ENCODE results near the gene PRPF6.

PRPF6 gene

DNA sequence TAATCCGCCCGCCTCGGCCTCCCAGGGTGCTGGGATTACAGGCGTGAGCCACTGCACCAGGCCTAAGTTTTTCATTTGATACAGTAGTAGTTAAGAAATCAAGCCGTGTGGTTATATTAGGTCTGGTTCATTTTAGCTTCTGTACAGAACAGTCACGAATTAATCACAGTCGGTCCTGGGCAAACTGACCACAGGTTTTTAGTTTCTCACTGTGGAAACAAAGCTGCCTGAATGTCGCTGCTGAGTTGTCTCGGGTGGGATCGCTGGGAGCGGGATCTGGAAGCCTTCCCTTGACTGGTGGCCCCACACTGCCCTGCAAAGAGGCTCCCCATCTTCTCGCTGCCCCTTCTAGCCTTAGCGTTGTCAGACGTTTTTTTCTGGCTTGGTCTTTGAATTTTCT is 43.3 kb upstream of the PRPF6 start:
- Histone ChIP-seq H3K27me3 (ENCODE audit: insufficient read depth, low read length, poor library complexity, severe bottlenecking) (no peaks in the 10 kb centered on the region), H3K4me1 (ENCODE audit: insufficient read depth, low read length, poor library complexity, severe bottlenecking) (no peaks in the 10 kb centered on the region), H3K9me2 (replicated peaks; ENCODE audit: low read depth, low read length) (no peaks in the 10 kb centered on the region), H3K4me3 (ENCODE audit: low read length, poor library complexity, severe bottlenecking) (no peak overlapping the region), H3F3A (ENCODE audit: low read depth) (no peaks in the 10 kb centered on the region; the same call in 1 of the 2 replicates), H3K79me2 (ENCODE audit: insufficient read depth, low read length) (no peaks in the 10 kb centered on the region), H3K36me3 (ENCODE audit: insufficient read depth, low read length) (peaks cover 55% of the 10 kb centered on the region; the same call in 1 of the 2 replicates), H3K4me2 (ENCODE audit: low read depth, low read length, poor library complexity, severe bottlenecking) (no peak overlapping the region), H3K9ac (ENCODE audit: low read depth, low read length, poor library complexity, severe bottlenecking) (no peak overlapping the region), H3K9me3 (ENCODE audit: insufficient read depth, low read depth, low read length) (no peaks in the 10 kb centered on the region), H4K20me1 (ENCODE audit: insufficient read depth, low read length, poor library complexity, severe bottlenecking) (peaks cover 15% of the 10 kb centered on the region), H2AFZ (ENCODE audit: low read length) (no peak overlapping the region)
- TF ChIP-seq EZH2phosphoT487 (IDR thresholded peaks at IDR 0.05; ENCODE audit: borderline replicate concordance): no peak
- TF ChIP-seq CTCF (conservative IDR thresholded peaks at IDR 0.05; ENCODE audit: low read length): no peak

- Histone ChIP-seq H3K9ac (ENCODE audit: low read depth, low read length, poor library complexity, severe bottlenecking) (no peak overlapping the region), H3K4me2 (ENCODE audit: low read depth, low read length, poor library complexity, severe bottlenecking) (no peak overlapping the region), H3K36me3 (ENCODE audit: insufficient read depth, low read length) (peaks cover 60% of the 10 kb centered on the region; the same call in 1 of the 2 replicates), H3K79me2 (ENCODE audit: insufficient read depth, low read length) (no peaks in the 10 kb centered on the region), H3K27me3 (ENCODE audit: insufficient read depth, low read length, poor library complexity, severe bottlenecking) (no peaks in the 10 kb centered on the region), H3K9me2 (replicated peaks; ENCODE audit: low read depth, low read length) (no peaks in the 10 kb centered on the region), H3K9me3 (ENCODE audit: insufficient read depth, low read depth, low read length) (no peaks in the 10 kb centered on the region), H3F3A (ENCODE audit: low read depth) (no peaks in the 10 kb centered on the region; the same call in 1 of the 2 replicates), H3K4me1 (ENCODE audit: insufficient read depth, low read length, poor library complexity, severe bottlenecking) (no peaks in the 10 kb centered on the region), H2AFZ (ENCODE audit: low read length) (no peak overlapping the region), H4K20me1 (ENCODE audit: insufficient read depth, low read length, poor library complexity, severe bottlenecking) (peaks cover 17% of the 10 kb centered on the region), H3K4me3 (ENCODE audit: low read length, poor library complexity, severe bottlenecking) (no peak overlapping the region)
- TF ChIP-seq CTCF (conservative IDR thresholded peaks at IDR 0.05; ENCODE audit: low read length): no peak
- TF ChIP-seq EZH2phosphoT487 (IDR thresholded peaks at IDR 0.05; ENCODE audit: borderline replicate concordance): no peak
Observed at GRCh38 chr20:63939061-63939935, 41.6 kb upstream of the PRPF6 start.

DNA sequence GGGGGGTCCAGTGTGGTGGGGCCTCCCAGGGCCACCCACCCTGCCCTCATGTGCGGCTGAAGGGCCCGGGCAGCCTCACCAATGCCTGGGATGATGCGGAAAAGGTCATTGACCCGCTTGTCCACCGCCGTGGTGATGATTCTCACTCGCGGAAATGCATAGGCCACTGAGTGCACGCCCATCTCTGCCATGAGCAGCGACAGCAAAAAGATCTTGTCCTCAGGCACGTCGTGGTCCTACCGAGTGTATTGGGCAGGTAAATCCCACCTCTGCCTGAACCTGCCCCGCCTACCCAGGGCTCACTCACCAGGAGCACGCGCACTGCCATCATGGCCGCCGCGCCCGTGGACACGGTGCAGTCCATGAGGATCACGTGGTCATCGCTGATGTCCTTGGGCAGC is 40.9 kb upstream of the PRPF6 start:
- no peaks in the 10 kb centered on the region for H3K4me1 ChIP-seq (ENCODE audit: insufficient read depth, low read length, poor library complexity, severe bottlenecking)
- H3K9ac ChIP-seq (ENCODE audit: low read depth, low read length, poor library complexity, severe bottlenecking): no peak overlapping the region
- H3K9me3 ChIP-seq (ENCODE audit: insufficient read depth, low read depth, low read length): no peaks in the 10 kb centered on the region
- peaks cover 61% of the 10 kb centered on the region; the same call in 1 of the 2 replicates for H3K36me3 ChIP-seq (ENCODE audit: insufficient read depth, low read length)
- H2AFZ ChIP-seq (ENCODE audit: low read length): no peak overlapping the region
- no peaks in the 10 kb centered on the region; the same call in 1 of the 2 replicates for H3F3A ChIP-seq (ENCODE audit: low read depth)
- TF ChIP-seq CTCF (conservative IDR thresholded peaks at IDR 0.05; ENCODE audit: low read length) (no peak), EZH2phosphoT487 (IDR thresholded peaks at IDR 0.05; ENCODE audit: borderline replicate concordance) (no peak)
- H3K27me3 ChIP-seq (ENCODE audit: insufficient read depth, low read length, poor library complexity, severe bottlenecking): no peaks in the 10 kb centered on the region
- H4K20me1 ChIP-seq (ENCODE audit: insufficient read depth, low read length, poor library complexity, severe bottlenecking): peaks cover 12% of the 10 kb centered on the region
- H3K79me2 ChIP-seq (ENCODE audit: insufficient read depth, low read length): no peaks in the 10 kb centered on the region
- H3K9me2 ChIP-seq (replicated peaks; ENCODE audit: low read depth, low read length): no peaks in the 10 kb centered on the region
- no peak overlapping the region for H3K4me2 ChIP-seq (ENCODE audit: low read depth, low read length, poor library complexity, severe bottlenecking)
- H3K4me3 ChIP-seq (ENCODE audit: low read length, poor library complexity, severe bottlenecking): no peak overlapping the region

Measured in Loucy (cell line).